A549 treated with CORT108297 at 1 μM for 4 hours (cell line): ENCODE results near the gene KTI12. TPM values are rescaled to one million over a fixed set of nuclear protein-coding genes. Genes with fewer than 3 reads are reported as not detected.

Experiments used
- total RNA-seq: library from RNA; stranded (reverse); fragments of 200-300 nt; extraction: Qiagen RNA extraction; gene quantifications from 5 replicates; pipeline ENCODE4 v1.2.3, GENCODE V29; 2022

KTI12 gene, protein sequence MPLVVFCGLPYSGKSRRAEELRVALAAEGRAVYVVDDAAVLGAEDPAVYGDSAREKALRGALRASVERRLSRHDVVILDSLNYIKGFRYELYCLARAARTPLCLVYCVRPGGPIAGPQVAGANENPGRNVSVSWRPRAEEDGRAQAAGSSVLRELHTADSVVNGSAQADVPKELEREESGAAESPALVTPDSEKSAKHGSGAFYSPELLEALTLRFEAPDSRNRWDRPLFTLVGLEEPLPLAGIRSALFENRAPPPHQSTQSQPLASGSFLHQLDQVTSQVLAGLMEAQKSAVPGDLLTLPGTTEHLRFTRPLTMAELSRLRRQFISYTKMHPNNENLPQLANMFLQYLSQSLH
- total RNA-seq = 16.0 to 19.4 TPM (median 16.8 TPM) in 5 replicates

DNA sequence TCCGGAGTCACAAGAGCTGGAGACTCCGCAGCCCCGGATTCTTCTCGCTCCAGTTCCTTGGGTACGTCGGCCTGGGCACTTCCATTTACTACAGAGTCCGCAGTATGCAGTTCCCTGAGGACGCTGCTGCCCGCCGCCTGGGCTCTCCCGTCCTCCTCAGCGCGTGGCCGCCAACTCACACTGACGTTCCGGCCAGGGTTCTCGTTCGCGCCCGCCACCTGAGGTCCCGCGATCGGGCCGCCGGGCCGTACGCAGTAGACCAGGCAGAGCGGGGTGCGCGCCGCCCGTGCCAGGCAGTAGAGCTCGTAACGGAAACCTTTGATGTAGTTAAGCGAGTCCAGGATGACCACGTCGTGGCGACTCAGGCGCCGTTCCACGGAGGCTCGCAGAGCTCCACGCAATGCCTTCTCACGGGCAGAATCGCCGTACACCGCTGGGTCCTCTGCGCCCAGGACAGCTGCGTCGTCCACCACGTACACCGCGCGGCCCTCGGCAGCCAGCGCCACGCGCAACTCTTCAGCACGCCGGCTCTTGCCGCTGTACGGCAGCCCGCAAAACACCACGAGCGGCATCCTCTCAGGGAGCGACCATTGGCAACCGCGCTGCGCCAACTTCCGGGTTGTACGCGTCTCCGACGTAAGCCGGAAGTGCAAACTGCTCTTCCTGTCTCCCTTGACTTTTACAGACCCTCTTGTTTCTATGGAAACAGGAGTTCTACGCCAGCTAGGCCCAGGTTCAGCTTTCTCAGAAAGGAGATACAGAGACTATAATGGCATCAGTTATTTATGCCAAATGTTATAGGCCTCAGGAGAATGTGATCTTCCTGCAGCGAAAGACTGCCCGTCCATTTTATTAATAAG lies at the start of gene KTI12:
Gene KTI12, minus strand, starts transcription at position 621 of the 860 bp plus-strand sequence. Its CDS starts 49 bp downstream, at position 572.

GRCh38 chr1:52056163-52056936 lies 22.7 kb upstream of the KTI12 start, which contains the start of gene BTF3L4:
BTF3L4 (plus strand) TSS chr1:52056295; CDS start chr1:52059848, 3,553 bp downstream.

GRCh38 chr1:52055066-52055865 lies 21.7 kb upstream of the KTI12 start, which contains the start of gene TXNDC12:
TXNDC12 (minus strand) TSS chr1:52055191; CDS start chr1:52055096, 95 bp downstream.

GRCh38 chr1:51990478-51990965 lies 43.1 kb downstream of the KTI12 start, which contains the start of gene RAB3B:
RAB3B (minus strand) TSS chr1:51990700; CDS start chr1:51977117, 13,583 bp downstream.

Other genes starting within 250 kb of the KTI12 start
- 73.6 to 78.1 TPM (median 75.0 TPM) in 5 replicates for gene NRDC, start 155.1 kb downstream of the KTI12 start, total RNA-seq
- 5.1 to 9.9 TPM (median 6.0 TPM) in 5 replicates for gene RAB3B, start 43.1 kb downstream of the KTI12 start, total RNA-seq
- 35.3 to 44.1 TPM (median 40.0 TPM) in 5 replicates for gene TXNDC12, start 21.4 kb upstream of the KTI12 start, total RNA-seq
- gene BTF3L4, start 22.5 kb upstream of the KTI12 start, total RNA-seq = 28.5 to 42.5 TPM (median 31.7 TPM) in 5 replicates
- 6.9 to 9.0 TPM (median 7.1 TPM) in 5 replicates for gene ZFYVE9, start 108.3 kb upstream of the KTI12 start, total RNA-seq